ENCODE measurements around the gene PRKCB.

- no peak for TF ChIP-seq POLR2A (IDR thresholded peaks at IDR 0.05; ENCODE audit: extremely low read depth, insufficient read length)
- no peak for TF ChIP-seq CTCF (IDR thresholded peaks at IDR 0.05; ENCODE audit: low read depth, low read length)
- TF ChIP-seq MAX (IDR thresholded peaks at IDR 0.05; ENCODE audit: low read depth, low read length), result no peak
- TF ChIP-seq MYC (IDR thresholded peaks at IDR 0.05; ENCODE audit: low read depth, low read length), result no peak
These were observed 238.8 kb downstream of the PRKCB start for GRCh38 chr16:24074574-24074973.

All from NB4 (cell line).